ENCODE results near the gene FNDC11.

DNA sequence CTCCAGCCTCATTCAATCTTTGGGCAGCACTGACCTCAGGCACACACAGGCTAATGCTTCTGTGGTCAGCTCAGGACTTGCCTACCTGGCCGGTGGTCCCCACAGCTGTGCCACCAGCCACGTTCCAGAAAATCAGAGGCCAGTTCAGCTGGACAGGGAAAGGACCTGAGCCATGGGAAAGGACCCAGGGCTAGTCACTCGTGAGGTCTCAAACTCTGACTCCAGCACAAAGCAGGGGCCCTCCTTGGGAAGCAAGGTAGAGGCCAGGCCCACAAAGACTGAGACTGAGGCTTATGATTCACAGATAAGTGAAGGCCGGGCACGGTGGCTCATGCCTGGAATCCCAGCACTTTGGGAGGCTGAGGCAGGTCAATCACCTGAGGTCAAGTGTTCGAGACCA, 42.5 kb downstream of the FNDC11 start:
- TF ChIP-seq, protein P1, sequence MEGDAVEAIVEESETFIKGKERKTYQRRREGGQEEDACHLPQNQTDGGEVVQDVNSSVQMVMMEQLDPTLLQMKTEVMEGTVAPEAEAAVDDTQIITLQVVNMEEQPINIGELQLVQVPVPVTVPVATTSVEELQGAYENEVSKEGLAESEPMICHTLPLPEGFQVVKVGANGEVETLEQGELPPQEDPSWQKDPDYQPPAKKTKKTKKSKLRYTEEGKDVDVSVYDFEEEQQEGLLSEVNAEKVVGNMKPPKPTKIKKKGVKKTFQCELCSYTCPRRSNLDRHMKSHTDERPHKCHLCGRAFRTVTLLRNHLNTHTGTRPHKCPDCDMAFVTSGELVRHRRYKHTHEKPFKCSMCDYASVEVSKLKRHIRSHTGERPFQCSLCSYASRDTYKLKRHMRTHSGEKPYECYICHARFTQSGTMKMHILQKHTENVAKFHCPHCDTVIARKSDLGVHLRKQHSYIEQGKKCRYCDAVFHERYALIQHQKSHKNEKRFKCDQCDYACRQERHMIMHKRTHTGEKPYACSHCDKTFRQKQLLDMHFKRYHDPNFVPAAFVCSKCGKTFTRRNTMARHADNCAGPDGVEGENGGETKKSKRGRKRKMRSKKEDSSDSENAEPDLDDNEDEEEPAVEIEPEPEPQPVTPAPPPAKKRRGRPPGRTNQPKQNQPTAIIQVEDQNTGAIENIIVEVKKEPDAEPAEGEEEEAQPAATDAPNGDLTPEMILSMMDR (IDR thresholded peaks at IDR 0.05) = no peak
- TF ChIP-seq POLR2A (IDR thresholded peaks at IDR 0.05) = no peak

Data from prostate gland (tissue), 2 donors.